GM21786 (cell line): ENCODE measurements around the gene ADIPOR2.
"Not testable (repeated sequence)": the region's sequence is repeated elsewhere in the genome, so short reads cannot be mapped to it uniquely, and the experiment has no call there.

Experiments
- ATAC-seq: cut with Tn5 transposase; IDR thresholded peaks from one replicate; pipeline ENCODE4 v1.9.1; 2021; ENCODE audit not compliant: unreplicated experiment

Gene ADIPOR2

GRCh38 chr12:1731019-1731687 is 40.3 kb downstream of the ADIPOR2 start:
- ATAC-seq, result no peak

- not testable (repeated sequence) for ATAC-seq
Measured at GRCh38 chr12:1731688-1732078, 40.8 kb downstream of the ADIPOR2 start.

GRCh38 chr12:1732914-1733313 is 42.0 kb downstream of the ADIPOR2 start:
- no peak for ATAC-seq

- not testable (repeated sequence) for ATAC-seq
Measured at GRCh38 chr12:1733712-1734111, 42.8 kb downstream of the ADIPOR2 start.

GRCh38 chr12:1737652-1738286 is 46.9 kb downstream of the ADIPOR2 start:
- ATAC-seq, result no peak

DNA sequence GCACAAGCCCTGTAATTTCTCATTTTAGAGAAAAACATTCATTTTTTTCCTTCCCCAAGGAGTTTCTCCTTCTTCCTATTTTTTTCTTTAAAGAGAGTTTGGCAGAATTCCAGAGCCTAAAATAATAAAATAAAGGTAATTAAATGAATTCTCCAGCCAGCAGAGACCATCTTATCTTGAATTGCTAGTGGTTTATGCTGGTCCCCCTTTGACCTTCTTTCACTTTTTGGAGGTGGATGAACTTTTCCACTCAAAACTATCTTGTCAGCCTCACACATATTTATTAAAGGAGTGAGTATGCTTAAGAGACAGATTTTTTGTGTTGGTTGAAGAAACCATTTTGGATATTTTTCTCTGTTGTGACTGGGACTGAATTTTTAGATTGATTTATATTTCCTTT is 47.6 kb downstream of the ADIPOR2 start:
- no peak for ATAC-seq

- ATAC-seq, result no peak
Measured at GRCh38 chr12:1739368-1739767, 48.5 kb downstream of the ADIPOR2 start.

- ATAC-seq, result no peak
Measured at GRCh38 chr12:1740161-1740948, 49.5 kb downstream of the ADIPOR2 start.

DNA sequence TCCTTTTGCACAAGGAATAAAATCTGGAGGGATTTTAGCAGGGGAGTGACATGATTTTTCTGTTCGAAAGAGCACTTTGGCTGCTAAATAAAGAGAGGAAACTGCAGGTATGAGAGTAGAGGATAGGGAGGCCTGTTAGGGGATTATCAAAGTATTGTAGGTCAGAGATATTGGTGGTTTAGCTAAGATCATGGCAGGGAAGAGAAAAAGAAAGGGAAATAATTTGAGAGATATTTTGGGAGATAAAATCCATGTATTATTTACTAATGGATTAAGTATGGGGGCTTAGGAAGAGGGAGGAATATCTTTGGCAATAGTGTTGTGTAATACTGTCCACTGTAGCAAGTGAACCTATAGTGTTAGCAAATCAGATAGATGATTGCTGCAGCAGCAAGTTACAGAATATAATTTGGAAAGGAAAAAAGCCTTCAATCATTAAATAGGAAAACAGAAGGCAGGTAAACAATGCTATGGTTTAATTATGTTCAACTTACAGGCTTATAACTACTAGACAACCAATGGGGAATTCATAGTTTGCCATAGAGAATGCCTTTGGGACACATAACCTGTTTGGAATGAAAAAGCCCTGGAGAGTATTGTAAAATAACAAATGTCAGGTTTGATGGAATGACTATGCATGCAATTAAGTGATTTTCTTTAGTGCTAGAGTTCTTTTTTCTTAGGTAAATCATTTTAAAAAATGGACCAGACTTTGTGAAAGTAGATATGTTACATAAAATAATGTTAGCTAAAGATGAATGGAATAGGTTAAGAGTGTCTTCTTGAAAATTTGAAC is 50.5 kb downstream of the ADIPOR2 start:
- no peak for ATAC-seq

GRCh38 chr12:1744932-1745331 is 54.1 kb downstream of the ADIPOR2 start:
- no peak for ATAC-seq

GRCh38 chr12:1747609-1748008 is 56.7 kb downstream of the ADIPOR2 start:
- no peak for ATAC-seq

DNA sequence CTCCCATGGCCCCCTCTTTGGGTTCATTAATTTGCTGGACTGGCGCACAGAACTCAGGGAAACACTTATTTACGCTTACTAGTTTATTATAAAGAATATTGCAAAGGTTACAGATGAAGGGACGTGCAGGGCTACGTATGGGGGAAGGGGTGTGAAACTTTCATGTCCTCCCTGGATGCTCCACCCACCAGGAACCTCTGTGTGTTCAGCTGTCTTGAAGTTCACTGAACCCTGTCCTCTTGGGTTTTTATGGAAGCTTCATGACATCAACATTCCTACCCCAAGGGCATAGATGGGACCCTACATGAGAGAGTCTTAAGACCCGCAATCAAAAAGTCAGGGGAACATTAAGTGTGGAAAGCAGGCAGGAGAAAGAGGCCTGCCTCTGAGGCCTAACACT is 58.1 kb downstream of the ADIPOR2 start:
- ATAC-seq, result no peak

DNA sequence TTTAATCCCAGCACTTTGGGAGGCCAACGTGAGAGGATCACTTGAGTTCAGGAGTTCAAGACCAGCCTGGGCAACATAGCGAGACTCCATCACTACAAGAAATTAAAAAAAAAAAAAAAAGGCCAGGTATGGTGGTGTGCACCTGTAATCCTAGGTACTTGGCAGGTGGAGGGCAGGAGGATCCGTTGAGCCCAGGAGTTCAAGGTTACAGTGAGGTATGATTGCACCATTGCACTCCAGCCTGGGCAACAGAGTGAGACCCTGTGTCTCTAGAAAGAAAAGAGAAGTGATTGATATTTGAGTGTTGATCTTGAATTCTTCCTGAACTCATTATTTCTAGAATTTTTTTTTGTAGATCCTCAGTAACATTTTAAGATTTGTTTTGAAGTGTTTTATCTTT is 59.4 kb downstream of the ADIPOR2 start:
- ATAC-seq, result no peak

DNA sequence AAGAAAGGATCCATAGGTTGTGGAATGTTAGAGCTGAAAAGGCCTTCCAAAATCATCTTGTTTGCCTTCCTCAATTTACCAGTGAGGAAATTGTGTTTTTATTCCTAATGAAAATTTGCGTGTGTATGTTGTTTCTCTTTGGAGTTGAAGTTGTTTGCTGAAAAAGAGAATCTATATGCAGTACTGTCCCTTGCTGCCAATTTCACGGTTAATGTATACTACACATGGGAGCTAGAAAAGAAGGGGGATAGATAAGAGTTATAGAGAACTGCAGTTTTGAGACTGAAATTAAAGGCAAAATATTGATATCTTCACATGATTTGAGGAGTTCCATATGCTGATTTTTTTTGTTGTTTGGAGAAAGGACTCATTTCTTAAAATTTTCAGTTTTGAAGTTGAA is 67.5 kb downstream of the ADIPOR2 start:
- ATAC-seq, result no peak

DNA sequence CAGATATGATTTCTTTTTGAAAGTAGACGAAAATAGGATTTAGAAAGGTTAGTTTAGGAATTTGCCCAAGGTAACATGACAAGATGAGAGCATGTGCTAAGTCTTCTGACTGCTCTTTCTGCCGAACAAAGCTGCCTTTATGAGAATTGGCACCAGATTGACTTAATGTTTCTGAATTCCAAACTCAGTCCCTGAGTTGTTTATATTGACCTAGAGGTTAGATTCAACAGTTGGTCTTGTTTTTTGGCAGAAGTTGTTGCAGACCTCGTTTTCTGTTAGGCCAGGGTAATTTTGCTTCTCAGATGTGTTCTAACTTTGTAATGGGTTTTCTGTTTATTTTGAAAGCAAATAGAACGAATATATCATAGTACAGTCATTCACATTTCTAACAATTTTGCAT is 68.0 kb downstream of the ADIPOR2 start:
- ATAC-seq, result no peak

GRCh38 chr12:1760566-1761382 is 69.9 kb downstream of the ADIPOR2 start:
- ATAC-seq, result no peak

DNA sequence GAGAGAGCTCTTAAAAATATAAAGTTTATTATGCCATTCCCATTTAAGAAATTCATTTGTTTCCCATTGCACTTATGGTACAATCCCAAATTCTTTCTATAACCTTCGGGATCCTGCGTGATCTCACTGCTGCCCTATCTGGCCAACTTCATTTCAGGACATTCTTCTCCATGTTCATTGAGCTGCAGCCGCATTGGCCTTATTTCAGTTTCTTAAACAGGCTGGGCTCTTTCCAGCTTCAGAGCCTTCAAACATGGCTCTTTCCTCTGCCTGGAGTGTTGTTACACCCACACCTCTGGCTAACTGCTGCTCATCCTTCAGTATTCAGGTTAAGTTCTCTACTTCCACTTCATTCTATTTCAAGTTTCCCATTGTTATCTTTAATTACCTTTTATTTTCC is 71.0 kb downstream of the ADIPOR2 start:
- ATAC-seq, result no peak

DNA sequence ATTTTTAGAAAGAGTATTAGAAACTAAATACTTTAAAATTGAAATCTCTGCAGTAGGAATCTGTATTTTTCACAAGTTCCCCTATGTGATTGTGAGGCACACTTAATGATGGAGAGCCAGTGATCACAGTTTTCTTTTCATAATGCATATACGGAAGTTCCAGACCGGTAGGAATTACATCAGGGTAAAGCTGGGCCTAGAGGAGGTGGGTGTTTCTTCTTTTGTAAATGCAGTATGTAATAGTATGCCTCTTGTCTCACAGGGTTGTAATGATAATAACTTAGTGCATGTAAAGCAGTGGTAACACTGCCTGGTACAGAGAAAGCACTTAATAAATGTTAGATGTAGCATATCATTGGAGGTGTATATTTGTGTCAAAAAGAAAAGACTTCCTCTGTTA is 72.3 kb downstream of the ADIPOR2 start:
- no peak for ATAC-seq

- ATAC-seq, result no peak
Measured at GRCh38 chr12:1766110-1766509, 75.2 kb downstream of the ADIPOR2 start.

DNA sequence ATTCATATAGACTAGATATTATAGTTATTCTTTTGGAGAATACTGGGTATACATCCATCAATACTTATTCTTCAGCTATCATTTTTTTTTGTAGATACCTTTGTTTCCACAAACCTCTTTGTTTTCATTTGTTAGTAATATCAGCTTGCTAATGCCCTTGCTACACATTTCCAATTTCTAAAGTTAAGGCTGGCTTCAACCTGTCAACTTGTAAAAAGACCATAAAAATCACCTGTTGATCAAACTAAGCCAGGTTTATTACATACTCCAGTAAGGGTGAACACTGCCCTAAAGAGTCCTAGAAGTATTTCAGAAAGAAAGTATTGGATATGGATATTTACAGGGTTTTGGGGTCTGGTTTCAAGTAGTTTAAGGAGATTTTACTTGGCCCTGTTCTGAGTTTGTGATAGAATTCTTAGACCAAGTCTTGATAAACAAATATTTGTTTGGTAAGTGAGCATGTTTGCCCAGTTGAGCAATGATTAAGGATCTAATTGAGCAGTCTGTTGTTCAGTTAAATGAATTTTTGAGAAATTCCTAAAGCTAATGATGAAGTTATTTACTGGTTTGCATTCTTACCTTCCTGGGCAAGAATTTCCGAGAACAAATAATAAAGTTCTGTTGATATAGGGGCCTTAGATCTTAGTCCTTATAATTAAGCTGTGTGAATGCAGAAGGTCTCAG is 76.7 kb downstream of the ADIPOR2 start:
- no peak for ATAC-seq
